K562 (cell line): ENCODE results near the gene SNRPA. TPM values are rescaled to one million over a fixed set of nuclear protein-coding genes. Genes with fewer than 3 reads are reported as not detected.

Source experiments
- ATAC-seq: fragments of 200-7000 bp; cut with Tn5 transposase; 3 replicates; pipeline ENCODE4 v1.9.1; 2020; ENCODE audit warnings: moderate library complexity
- BruUV-seq: library from RNA; stranded (reverse); fragments of 400-500 nt; replicated peaks from 2 replicates; lab custom pipeline; 2021; lab: Mats Ljungman, UMichigan
- CTCF ChIA-PET: fragments of 300-600 bp; formaldehyde crosslinking; extraction: SDS; loops from one replicate; lab custom pipeline; 2021; ENCODE audit warnings: low intra/inter-chr PET ratio; lab: Yijun Ruan, JAX
- POLR2A ChIA-PET: fragments of 300-600, 350-650 bp; sonication (Branson Sonifier 250); formaldehyde crosslinking; extraction: SDS; loops from one replicate; lab custom pipeline; 2021; ENCODE audit warnings: antibody characterized with exemption, inconsistent platforms; lab: Yijun Ruan, JAX
- DNase-seq, 4 experiments: peaks; one replicate each; pipeline versions ENCODE4 v3.0.0 to v3.0.0-alpha.2; 2011 to 2018; ENCODE audit warnings: low spot score in 3 of 4, mixed read lengths in 3 of 4; ENCODE audit errors: extremely low read depth in 1 of 4
- FAIRE-seq: peaks from 2 replicates; lab custom pipeline; 2011; peaks lifted over from hg19 to GRCh38; lab: Jason Lieb, UNC
- H2AFZ ChIP-seq: 2 replicates; pipeline ENCODE4 v1.6.0; 2011; ENCODE audit warnings: low read depth, low read length, control low read depth, inconsistent platforms
- H3K27ac ChIP-seq: fragments of 200-600 bp; 3 replicates; pipeline ENCODE4 v1.8.0; 2011; ENCODE audit warnings: low read depth, mild to moderate bottlenecking, control low read depth, inconsistent platforms, low read length, moderate library complexity, mixed read lengths; ENCODE audit errors: extremely low read depth
- H3K27me3 ChIP-seq, 2 experiments: fragments of 300-600 bp in 1 of 2; 2 replicates in 1 of 2; 3 replicates in 1 of 2; pipeline versions ENCODE4 v1.6.0 to v1.8.0; 2011; ENCODE audit warnings: inconsistent platforms in 2 of 2, low read length in 2 of 2, mild to moderate bottlenecking in 1 of 2, mixed read lengths in 1 of 2, moderate library complexity in 1 of 2; ENCODE audit not compliant: control insufficient read depth in 2 of 2, insufficient read depth in 2 of 2
- H3K36me3 ChIP-seq: fragments of 300-600 bp; 3 replicates; pipeline ENCODE4 v1.8.0; 2011; ENCODE audit warnings: mild to moderate bottlenecking, low read length, inconsistent platforms; ENCODE audit not compliant: control insufficient read depth, insufficient read depth
- H3K4me1 ChIP-seq, 2 experiments: fragments of 200-600 bp in 1 of 2; replicated peaks in 1 of 2; 2 replicates in 1 of 2; 3 replicates in 1 of 2; pipeline versions ENCODE4 v1.5.1 to v1.8.0; 2011; ENCODE audit warnings: inconsistent platforms in 2 of 2, low read length in 2 of 2, mild to moderate bottlenecking in 1 of 2, mixed read lengths in 1 of 2, moderate library complexity in 1 of 2; ENCODE audit not compliant: control insufficient read depth in 2 of 2, insufficient read depth in 2 of 2
- H3K4me2 ChIP-seq: 2 replicates; pipeline ENCODE4 v1.6.1; 2011; ENCODE audit warnings: low read length, control low read depth, inconsistent platforms, mixed read lengths; ENCODE audit not compliant: insufficient read depth
- H3K4me3 ChIP-seq: fragments of 200-600 bp; sonication (generic), shearing (Covaris generic); 2 replicates; pipeline ENCODE4 v1.5.1; 2016; ENCODE audit warnings: control low read depth, inconsistent platforms
- H3K79me2 ChIP-seq: fragments of 200-600 bp; 3 replicates; pipeline ENCODE4 v1.8.0; 2011; ENCODE audit warnings: low read length, inconsistent platforms; ENCODE audit not compliant: control insufficient read depth, insufficient read depth
- H3K9ac ChIP-seq, 2 experiments: 2 replicates each; pipeline versions ENCODE4 v1.6.0 to v1.6.1; 2011; ENCODE audit warnings: low read depth in 2 of 2, low read length in 2 of 2, control low read depth in 1 of 2, inconsistent platforms in 1 of 2, mild to moderate bottlenecking in 1 of 2, mixed read lengths in 1 of 2; ENCODE audit not compliant: insufficient read depth in 1 of 2
- H3K9me1 ChIP-seq: one replicate; pipeline ENCODE4 v1.6.0; 2011; ENCODE audit warnings: inconsistent platforms, mild to moderate bottlenecking, low read length, moderate library complexity; ENCODE audit not compliant: control insufficient read depth, insufficient read depth
- H3K9me3 ChIP-seq: replicated peaks from 2 replicates; pipeline ENCODE4 v1.5.1; 2011; ENCODE audit warnings: low read depth, low read length, inconsistent platforms; ENCODE audit not compliant: control insufficient read depth, insufficient read depth
- H4K20me1 ChIP-seq: replicated peaks from 2 replicates; pipeline ENCODE4 v1.6.1; 2011; ENCODE audit warnings: low read length, inconsistent platforms, mixed read lengths; ENCODE audit not compliant: control insufficient read depth, insufficient read depth
- CEBPB ChIP-seq: fragments of 450-650 bp; IDR thresholded peaks from 2 replicates; pipeline ENCODE4 v1.6.1; 2016; ENCODE audit warnings: missing genetic modification characterization, missing compliant biosample characterization
- CEBPG ChIP-seq, 3 experiments: fragments of 200-800 bp in 1 of 3; sonication (Bioruptor generic) in 1 of 3; sonication (generic) in 1 of 3; formaldehyde crosslinking in 1 of 3; IDR thresholded peaks in 2 of 3; conservative IDR thresholded peaks in 1 of 3; 2 replicates each; pipeline versions ENCODE4 v1.6.1 to v1.8.0; 2016 to 2022; ENCODE audit warnings: missing compliant biosample characterization in 2 of 3, missing genetic modification characterization in 2 of 3, mild to moderate bottlenecking in 1 of 3, missing genetic modification reagents in 1 of 3
- CSDE1 ChIP-seq, 2 experiments: fragments of 450-650 bp; IDR thresholded peaks; 2 replicates each; pipeline ENCODE4 v1.6.1; 2016; ENCODE audit warnings: mild to moderate bottlenecking in 1 of 2
- GABPA ChIP-seq: fragments of 200-800 bp; sonication (Bioruptor generic); conservative IDR thresholded peaks from 2 replicates; pipeline ENCODE4 v1.6.1; 2016; ENCODE audit warnings: low read depth, missing genetic modification characterization, missing compliant biosample characterization
- HLTF ChIP-seq: fragments of 450-650 bp; IDR thresholded peaks from 2 replicates; pipeline ENCODE4 v1.6.1; 2016
- KLF13 ChIP-seq: fragments of 450-650 bp; IDR thresholded peaks from 2 replicates; pipeline ENCODE4 v1.6.1; 2016; ENCODE audit warnings: missing genetic modification characterization, low read depth, mild to moderate bottlenecking, missing compliant biosample characterization, moderate library complexity, borderline replicate concordance
- TAF1 ChIP-seq: IDR thresholded peaks from 2 replicates; pipeline ENCODE4 v1.6.1; 2011; ENCODE audit warnings: mild to moderate bottlenecking, low read length, moderate library complexity; ENCODE audit not compliant: insufficient read depth, control insufficient read depth, severe bottlenecking; ENCODE audit errors: extremely low read depth
- ZNF217 ChIP-seq: sonication (generic); formaldehyde crosslinking; IDR thresholded peaks from 2 replicates; pipeline ENCODE4 v1.8.0; 2022; ENCODE audit warnings: mild to moderate bottlenecking, missing genetic modification reagents
- ZNF431 ChIP-seq: sonication (generic); formaldehyde crosslinking; IDR thresholded peaks from 2 replicates; pipeline ENCODE4 v1.8.0; 2022; ENCODE audit warnings: mild to moderate bottlenecking, missing genetic modification reagents
- ZNF436 ChIP-seq: fragments of 250-450, 450-650 bp; sonication (Bioruptor Pico); formaldehyde crosslinking; IDR thresholded peaks from 2 replicates; pipeline ENCODE4 v1.7.0; 2020; ENCODE audit warnings: mild to moderate bottlenecking
- WGBS: fragments of 100-300 bp; shearing (Covaris generic); methylation state at CpG from one replicate; pipeline ENCODE4 v1.1.6; 2016; ENCODE audit warnings: low coverage, mixed read lengths; ENCODE audit not compliant: insufficient coverage; ENCODE audit errors: missing lambda C conversion rate; 5-methylcytosine and 5-hydroxymethylcytosine counted together
- in situ Hi-C: fragments of 300-500 bp; cut with MboI; formaldehyde crosslinking; loops from 4 replicates; pipeline ENCODE4 v1.15.0; 2018; ENCODE audit warnings: inconsistent platforms, mixed read lengths
- intact Hi-C: fragments of 100-400 bp; cut with micrococcal nuclease; formaldehyde crosslinking; loops from 2 replicates; pipeline ENCODE4 v1.14.2; 2022
- polyA plus RNA-seq, 8 experiments: library from polyadenylated mRNA; depleted of rRNA in 4 of 8; stranded (reverse) in 5 of 8; unstranded in 3 of 8; fragments of >200 nt; fragmentation: Nextera tagmentation in 2 of 8; fragmentation: Illumina TruSeq in 1 of 8; extraction: Ambion mirVana in 2 of 8; extraction: Trizol in 1 of 8; gene quantifications; 2 replicates each; pipeline versions ENCODE4 v1.2.1 to v1.2.3, GENCODE V29; 2011 to 2014; ENCODE audit warnings: inconsistent platforms in 1 of 8, missing spikeins in 1 of 8
- total RNA-seq, 7 experiments: library from RNA; depleted of rRNA in 6 of 7; stranded (reverse); fragments of >200 nt in 6 of 7; fragmentation: Illumina TruSeq in 2 of 7; extraction: Trizol in 2 of 7; gene quantifications; 2 replicates each; pipeline versions ENCODE4 v1.2.1 to v1.2.3, GENCODE V29; 2011 to 2021; ENCODE audit warnings: low replicate concordance in 1 of 7
- TF ChIP-seq, protein P1 (sequence below), 2 experiments: IDR thresholded peaks in 1 of 2; conservative IDR thresholded peaks in 1 of 2; 2 replicates each; pipeline ENCODE4 v1.6.1; 2016; ENCODE audit warnings: low read depth in 2 of 2, mild to moderate bottlenecking in 1 of 2, missing compliant biosample characterization in 1 of 2, missing genetic modification characterization in 1 of 2, moderate library complexity in 1 of 2
- TF ChIP-seq, protein P2 (sequence below): IDR thresholded peaks from 2 replicates; pipeline ENCODE4 v1.6.1; 2011; ENCODE audit not compliant: insufficient read length; ENCODE audit errors: extremely low read depth

The SNRPA gene
- total and polyA plus RNA-seq, 9 of the 15 experiments (the other 6 are each of a cell fraction or from before 2014, with no cell fraction given): 16.3 to 311 (median 193) TPM

- in situ Hi-C loops: no loop called here
- no TSS peak for BruUV-seq
- peak overlapping the region; percentile 35 to 88 for H3K9ac ChIP-seq
- ATAC-seq: no peak
- H2AFZ ChIP-seq: no peak overlapping the region
- ChIA-PET CTCF (no interaction called here), POLR2A (interaction anchor here (0.6 to 2.5 kb wide), 6 partner anchors 9 to 236 kb away, joined by 3 to 8 read pairs (median 4); no protein-coding TSS in a partner anchor)
- intact Hi-C loops: no loop called here
- peaks cover 73% of the 10 kb centered on the region for H3K36me3 ChIP-seq
- 71% methylated on average over 9 of the region's 9 CpGs for WGBS
- TF ChIP-seq TAF1 (no peak), GABPA (no peak), CEBPG (CRISPR knock-in tag; IDR thresholded peaks at IDR 0.05) (no peak), CEBPG (tag; conservative IDR thresholded peaks at IDR 0.05 in 1 of 2, IDR thresholded peaks at IDR 0.05 in 1 of 2) (0 out of 4 replicates have a peak, but pooled peaks of 1 of the 2 experiments have one; percentile 26), KLF13 (tag) (no peak), ZNF217 (CRISPR knock-in tag) (no peak), ZNF436 (CRISPR knock-in tag) (no peak), HLTF (0 out of 2 replicates have a peak, but pooled peaks have one; percentile 32), ZNF431 (CRISPR knock-in tag) (no peak), CSDE1 (IDR thresholded peaks at IDR 0.05) (no peak), CEBPB (tag) (peak; percentile 50; the same call in 1 of the 2 replicates)
- TF ChIP-seq, protein P1, sequence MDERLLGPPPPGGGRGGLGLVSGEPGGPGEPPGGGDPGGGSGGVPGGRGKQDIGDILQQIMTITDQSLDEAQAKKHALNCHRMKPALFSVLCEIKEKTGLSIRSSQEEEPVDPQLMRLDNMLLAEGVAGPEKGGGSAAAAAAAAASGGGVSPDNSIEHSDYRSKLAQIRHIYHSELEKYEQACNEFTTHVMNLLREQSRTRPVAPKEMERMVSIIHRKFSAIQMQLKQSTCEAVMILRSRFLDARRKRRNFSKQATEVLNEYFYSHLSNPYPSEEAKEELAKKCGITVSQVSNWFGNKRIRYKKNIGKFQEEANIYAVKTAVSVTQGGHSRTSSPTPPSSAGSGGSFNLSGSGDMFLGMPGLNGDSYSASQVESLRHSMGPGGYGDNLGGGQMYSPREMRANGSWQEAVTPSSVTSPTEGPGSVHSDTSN (CRISPR knock-in tag; IDR thresholded peaks at IDR 0.05; ENCODE audit: low read depth): no peak
- TF ChIP-seq, protein P1 (tag; conservative IDR thresholded peaks at IDR 0.05; ENCODE audit: low read depth): peak; percentile 67
- TF ChIP-seq, protein P2, sequence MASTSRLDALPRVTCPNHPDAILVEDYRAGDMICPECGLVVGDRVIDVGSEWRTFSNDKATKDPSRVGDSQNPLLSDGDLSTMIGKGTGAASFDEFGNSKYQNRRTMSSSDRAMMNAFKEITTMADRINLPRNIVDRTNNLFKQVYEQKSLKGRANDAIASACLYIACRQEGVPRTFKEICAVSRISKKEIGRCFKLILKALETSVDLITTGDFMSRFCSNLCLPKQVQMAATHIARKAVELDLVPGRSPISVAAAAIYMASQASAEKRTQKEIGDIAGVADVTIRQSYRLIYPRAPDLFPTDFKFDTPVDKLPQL: no peak
- no peak for DNase-seq
- H3K4me1 ChIP-seq: peaks cover 23 to 31% of the 10 kb centered on the region in 2 experiments
- H3K4me2 ChIP-seq: peak overlapping the region; percentile 67
- H3K27ac ChIP-seq: peak overlapping the region; percentile 43; the same call in 2 of the 3 replicates
- FAIRE-seq: no peak
- no peaks in the 10 kb centered on the region for H3K9me3 ChIP-seq
- peak overlapping the region; percentile 13 for H3K4me3 ChIP-seq
- H3K79me2 ChIP-seq: peaks cover 81% of the 10 kb centered on the region
- no peaks in the 10 kb centered on the region for H3K27me3 ChIP-seq
- peaks cover 35% of the 10 kb centered on the region for H4K20me1 ChIP-seq
- peaks cover 3% of the 10 kb centered on the region for H3K9me1 ChIP-seq
Measured at GRCh38 chr19:40754611-40755247, 3.7 kb downstream of the SNRPA start.
